Measurements from ENCODE around the gene SLITRK1. TPM values are rescaled to one million over a fixed set of nuclear protein-coding genes. Genes with fewer than 3 reads are reported as not detected.

Gene SLITRK1
- total RNA-seq, 2 donors from 2014 or later = not detected

GRCh38 chr13:83881140-83881684, 1.1 kb downstream of the SLITRK1 start:
- no peak for ATAC-seq
- DNase-seq = no peak
- Mint-ChIP-seq H3K4me3 (no peak overlapping the region), H3K27ac (no peak overlapping the region), H3K4me1 (peaks cover 15% of the 10 kb centered on the region), H3K27me3 (peaks cover 69% of the 10 kb centered on the region), H3K36me3 (ENCODE audit: low read depth) (peaks cover 2% of the 10 kb centered on the region)
- no peaks in the 10 kb centered on the region for H3K9me3 ChIP-seq (ENCODE audit: control insufficient read depth, low read length, poor library complexity, severe bottlenecking)

DNA sequence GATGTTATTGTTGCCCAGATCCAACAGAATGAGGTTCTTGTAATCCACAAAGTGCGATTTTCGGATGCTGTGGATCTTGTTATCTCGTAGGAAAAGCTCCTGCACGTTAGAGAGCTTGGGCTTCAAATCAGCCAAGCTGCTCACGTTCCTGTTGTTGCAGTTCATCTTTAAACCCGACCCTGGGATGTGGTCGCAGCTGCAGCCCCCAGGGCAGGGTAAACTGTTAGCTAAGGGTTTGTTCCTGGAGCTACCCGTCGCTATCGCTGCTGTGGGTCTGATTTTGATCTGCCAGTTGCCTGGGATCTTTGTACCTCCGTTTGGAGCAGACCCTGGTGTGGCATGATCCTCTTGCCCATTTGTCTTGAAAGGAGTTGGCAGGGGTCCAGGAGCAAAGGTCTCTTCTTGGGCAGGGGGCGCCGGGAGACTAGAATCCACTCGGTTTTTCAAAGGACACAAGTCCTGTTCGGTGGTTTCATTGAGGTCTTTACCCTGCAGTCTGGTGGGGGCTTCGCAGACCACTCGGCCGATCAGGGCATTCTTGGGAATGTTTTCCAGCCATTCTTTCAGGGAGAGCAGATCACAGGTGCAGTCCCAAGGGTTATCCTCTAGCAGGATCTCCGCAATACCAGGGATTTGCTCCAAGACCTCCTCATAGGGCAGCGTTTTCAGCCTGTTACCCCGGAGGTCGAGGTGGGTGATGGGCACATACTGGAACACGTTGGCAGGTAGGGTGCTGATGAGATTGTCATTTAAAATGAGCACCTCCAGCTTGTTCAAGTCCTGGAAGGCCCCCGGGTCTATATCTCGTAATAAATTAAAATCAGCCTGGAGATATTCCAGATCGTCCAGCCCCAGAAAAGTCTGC, 1.8 kb downstream of the SLITRK1 start:
- H3K9me3 ChIP-seq (ENCODE audit: control insufficient read depth, low read length, poor library complexity, severe bottlenecking) = no peaks in the 10 kb centered on the region
- no peak overlapping the region for H3K4me3 Mint-ChIP-seq
- H3K27ac Mint-ChIP-seq = no peak overlapping the region
- H3K4me1 Mint-ChIP-seq = peaks cover 15% of the 10 kb centered on the region
- peaks cover 2% of the 10 kb centered on the region for H3K36me3 Mint-ChIP-seq (ENCODE audit: low read depth)
- ATAC-seq = no peak
- H3K27me3 Mint-ChIP-seq = peaks cover 69% of the 10 kb centered on the region
- DNase-seq = no peak

DNA sequence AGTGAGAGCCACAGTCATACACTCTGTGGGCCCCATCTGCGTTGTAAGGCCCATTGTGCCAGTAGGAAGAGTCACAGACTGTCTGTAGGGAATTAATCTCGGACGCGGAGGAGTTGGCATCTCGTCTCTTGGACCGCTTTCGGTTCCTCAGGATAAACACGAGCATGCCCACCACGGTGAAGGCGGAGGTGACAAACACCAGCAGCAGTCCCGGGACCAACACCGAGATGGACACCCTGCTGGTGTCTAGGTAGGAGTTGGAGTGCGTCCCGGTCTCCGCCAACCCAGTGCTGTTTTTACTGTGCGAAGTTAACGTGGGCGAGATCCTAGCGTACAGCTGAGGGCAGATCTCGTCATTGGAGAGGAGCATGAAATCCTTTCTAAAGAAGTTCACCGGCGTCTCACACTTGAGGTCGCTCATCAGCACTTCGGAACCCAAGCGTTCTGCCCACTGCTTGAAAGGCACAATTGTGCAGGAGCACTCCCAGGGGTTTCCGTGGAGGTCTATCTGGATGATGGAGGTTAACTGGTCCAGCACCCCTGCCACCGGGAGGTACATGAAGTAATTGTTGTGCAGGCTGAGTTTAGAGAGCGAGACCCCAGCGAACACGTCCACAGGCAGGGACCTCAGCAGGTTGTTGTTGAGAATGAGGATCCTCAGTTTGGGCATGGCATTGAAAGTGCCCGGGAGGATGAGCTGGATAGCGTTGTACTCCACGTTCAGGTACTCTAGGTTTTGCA, 2.7 kb downstream of the SLITRK1 start:
- H3K9me3 ChIP-seq (ENCODE audit: control insufficient read depth, low read length, poor library complexity, severe bottlenecking) = no peaks in the 10 kb centered on the region
- Mint-ChIP-seq H3K4me3 (peak overlapping the region; percentile 52), H3K27ac (no peak overlapping the region), H3K36me3 (ENCODE audit: low read depth) (peaks cover 2% of the 10 kb centered on the region), H3K27me3 (peaks cover 69% of the 10 kb centered on the region), H3K4me1 (peaks cover 15% of the 10 kb centered on the region)
- DNase-seq (no peak), ATAC-seq (no peak)

- Mint-ChIP-seq H3K36me3 (ENCODE audit: low read depth) (peaks cover 2% of the 10 kb centered on the region), H3K27me3 (peaks cover 66% of the 10 kb centered on the region), H3K27ac (no peak overlapping the region), H3K4me3 (peak overlapping the region; percentile 52), H3K4me1 (peaks cover 15% of the 10 kb centered on the region)
- ATAC-seq (no peak), DNase-seq (no peak)
- no peaks in the 10 kb centered on the region for H3K9me3 ChIP-seq (ENCODE audit: control insufficient read depth, low read length, poor library complexity, severe bottlenecking)
These were observed 3.4 kb downstream of the SLITRK1 start for GRCh38 chr13:83878691-83879430.

- no peaks in the 10 kb centered on the region for H3K9me3 ChIP-seq (ENCODE audit: control insufficient read depth, low read length, poor library complexity, severe bottlenecking)
- Mint-ChIP-seq H3K4me3 (no peak overlapping the region), H3K36me3 (ENCODE audit: low read depth) (peaks cover 2% of the 10 kb centered on the region), H3K27ac (no peak overlapping the region), H3K4me1 (peaks cover 15% of the 10 kb centered on the region), H3K27me3 (peaks cover 55% of the 10 kb centered on the region)
- DNase-seq = no peak
- ATAC-seq = no peak
These were observed 4.5 kb downstream of the SLITRK1 start for GRCh38 chr13:83877651-83878355.

DNA sequence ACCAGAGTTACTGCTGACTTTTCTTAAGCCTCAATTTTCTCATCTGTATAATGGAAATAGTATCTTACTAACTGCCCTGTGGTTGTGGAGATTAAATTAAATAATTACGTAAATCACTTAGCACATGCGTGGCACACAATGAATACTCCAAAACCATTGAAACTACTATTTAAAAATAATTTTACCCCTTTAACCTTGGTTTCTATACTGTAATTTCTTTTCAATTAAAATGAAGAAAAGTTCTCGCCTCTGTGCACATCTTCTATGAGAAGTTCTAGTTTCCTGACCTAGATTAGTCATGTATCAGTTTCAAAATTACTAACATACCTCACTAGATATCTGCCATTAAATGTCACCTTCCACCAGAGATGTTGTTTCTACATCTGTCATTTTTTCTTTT, 5.7 kb downstream of the SLITRK1 start:
- H3K4me1 Mint-ChIP-seq = peaks cover 12% of the 10 kb centered on the region
- H3K4me3 Mint-ChIP-seq = no peak overlapping the region
- ATAC-seq (no peak), DNase-seq (no peak)
- H3K27me3 Mint-ChIP-seq = peaks cover 43% of the 10 kb centered on the region
- H3K9me3 ChIP-seq (ENCODE audit: control insufficient read depth, low read length, poor library complexity, severe bottlenecking) = no peaks in the 10 kb centered on the region
- H3K27ac Mint-ChIP-seq = no peak overlapping the region
- peaks cover 2% of the 10 kb centered on the region for H3K36me3 Mint-ChIP-seq (ENCODE audit: low read depth)

- Mint-ChIP-seq H3K27ac (no peak overlapping the region), H3K36me3 (ENCODE audit: low read depth) (no peaks in the 10 kb centered on the region), H3K4me1 (no peaks in the 10 kb centered on the region), H3K27me3 (no peaks in the 10 kb centered on the region), H3K4me3 (no peak overlapping the region)
- ATAC-seq (no peak), DNase-seq (no peak)
- no peaks in the 10 kb centered on the region for H3K9me3 ChIP-seq (ENCODE audit: control insufficient read depth, low read length, poor library complexity, severe bottlenecking)
These were observed 14.6 kb downstream of the SLITRK1 start for GRCh38 chr13:83867708-83868107.

- DNase-seq (no peak), ATAC-seq (no peak)
- H3K9me3 ChIP-seq (ENCODE audit: control insufficient read depth, low read length, poor library complexity, severe bottlenecking) = no peaks in the 10 kb centered on the region
- no peak overlapping the region for H3K27ac Mint-ChIP-seq
- H3K4me1 Mint-ChIP-seq = no peaks in the 10 kb centered on the region
- H3K4me3 Mint-ChIP-seq = no peak overlapping the region
- H3K27me3 Mint-ChIP-seq = no peaks in the 10 kb centered on the region
- no peaks in the 10 kb centered on the region for H3K36me3 Mint-ChIP-seq (ENCODE audit: low read depth)
These were observed 16.8 kb downstream of the SLITRK1 start for GRCh38 chr13:83865161-83866137.

DNA sequence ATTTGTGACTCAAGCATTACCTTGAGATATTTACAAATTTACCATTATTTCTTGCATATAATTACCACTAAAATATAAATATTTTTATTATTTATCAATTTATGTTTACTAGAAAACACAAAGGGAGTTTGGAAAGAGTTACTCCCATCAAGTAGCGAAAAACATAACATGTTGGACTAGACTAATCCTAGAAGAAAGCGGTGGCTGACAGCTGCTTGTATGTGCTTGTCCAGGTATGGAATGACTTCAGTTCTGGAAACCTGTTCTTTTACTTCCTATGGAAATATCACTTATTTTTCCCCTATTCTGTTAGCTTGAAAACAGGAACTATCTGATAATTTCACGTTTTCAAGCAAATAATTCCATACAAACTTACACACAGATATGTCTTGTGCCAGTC, 28.5 kb downstream of the SLITRK1 start:
- H3K9me3 ChIP-seq (ENCODE audit: control insufficient read depth, low read length, poor library complexity, severe bottlenecking) = no peaks in the 10 kb centered on the region
- no peaks in the 10 kb centered on the region for H3K4me1 Mint-ChIP-seq
- no peaks in the 10 kb centered on the region for H3K27me3 Mint-ChIP-seq
- H3K27ac Mint-ChIP-seq = no peak overlapping the region
- H3K4me3 Mint-ChIP-seq = no peak overlapping the region
- ATAC-seq = no peak
- no peak for DNase-seq
- H3K36me3 Mint-ChIP-seq (ENCODE audit: low read depth) = no peaks in the 10 kb centered on the region

- Mint-ChIP-seq H3K36me3 (ENCODE audit: low read depth) (no peaks in the 10 kb centered on the region), H3K27me3 (no peaks in the 10 kb centered on the region), H3K4me1 (no peaks in the 10 kb centered on the region), H3K4me3 (no peak overlapping the region), H3K27ac (no peak overlapping the region)
- H3K9me3 ChIP-seq (ENCODE audit: control insufficient read depth, low read length, poor library complexity, severe bottlenecking) = no peaks in the 10 kb centered on the region
- ATAC-seq = no peak
- no peak for DNase-seq
These were observed 37.2 kb downstream of the SLITRK1 start for GRCh38 chr13:83845106-83845505.

DNA sequence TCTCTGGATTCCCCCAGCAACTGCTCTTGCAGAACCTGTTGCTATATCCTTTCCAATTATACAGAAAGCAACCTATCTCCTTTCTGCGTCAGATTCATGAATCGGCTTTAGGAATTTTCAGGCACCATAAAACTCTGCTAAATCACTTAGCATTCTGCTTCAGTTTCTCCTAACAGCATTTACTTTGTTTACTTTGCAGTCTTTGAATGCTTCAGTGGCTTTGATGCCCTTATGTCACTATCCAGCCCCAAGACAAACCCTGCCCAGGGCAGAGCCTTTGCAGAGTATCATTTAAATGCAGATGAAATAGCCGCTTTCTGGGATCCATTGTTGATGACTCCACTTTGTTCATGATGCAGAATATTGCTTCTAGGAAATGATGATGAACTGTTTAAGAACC, 43.1 kb downstream of the SLITRK1 start:
- no peak overlapping the region for H3K27ac Mint-ChIP-seq
- H3K36me3 Mint-ChIP-seq (ENCODE audit: low read depth) = no peaks in the 10 kb centered on the region
- H3K27me3 Mint-ChIP-seq = no peaks in the 10 kb centered on the region
- H3K9me3 ChIP-seq (ENCODE audit: control insufficient read depth, low read length, poor library complexity, severe bottlenecking) = no peaks in the 10 kb centered on the region
- ATAC-seq (no peak), DNase-seq (no peak)
- H3K4me1 Mint-ChIP-seq = no peaks in the 10 kb centered on the region
- H3K4me3 Mint-ChIP-seq = no peak overlapping the region

GRCh38 chr13:83831796-83832195, 50.5 kb downstream of the SLITRK1 start:
- no peak overlapping the region for H3K27ac Mint-ChIP-seq
- DNase-seq (no peak), ATAC-seq (no peak)
- H3K27me3 Mint-ChIP-seq = no peaks in the 10 kb centered on the region
- no peaks in the 10 kb centered on the region for H3K4me1 Mint-ChIP-seq
- H3K9me3 ChIP-seq (ENCODE audit: control insufficient read depth, low read length, poor library complexity, severe bottlenecking) = no peaks in the 10 kb centered on the region
- H3K4me3 Mint-ChIP-seq = no peak overlapping the region
- H3K36me3 Mint-ChIP-seq (ENCODE audit: low read depth) = peaks cover 3% of the 10 kb centered on the region
